ENCODE results near the gene CNKSR1.

GRCh38 chr1:26138974-26139558, 38.2 kb upstream of the CNKSR1 start:
- TF ChIP-seq CTCF (IDR thresholded peaks at IDR 0.05) (no peak), POLR2A (IDR thresholded peaks at IDR 0.05) (no peak)
